Gastroesophageal sphincter (tissue), 3 donors: ENCODE results near the gene FMR1.

Source experiments
- CTCF ChIP-seq, 4 experiments: fragments of 200-600 bp in 2 of 4; fragments of 450-650 bp in 2 of 4; sonication (generic) in 1 of 4; IDR thresholded peaks; one replicate each; pipeline ENCODE4 v1.5.1; 2017 to 2019; ENCODE audit warnings: antibody characterized with exemption in 4 of 4, mild to moderate bottlenecking in 2 of 4, moderate library complexity in 2 of 4
- POLR2A ChIP-seq, 2 donors: fragments of 450-650 bp; IDR thresholded peaks; one replicate each; pipeline ENCODE4 v1.6.1; 2017; ENCODE audit warnings: antibody characterized with exemption in 2 of 2, mild to moderate bottlenecking in 2 of 2, moderate library complexity in 1 of 2
- POLR2AphosphoS5 ChIP-seq: sonication (generic); formaldehyde crosslinking; IDR thresholded peaks from one replicate; pipeline ENCODE4 v1.6.1; 2017; ENCODE audit warnings: antibody characterized with exemption

- TF ChIP-seq CTCF (IDR thresholded peaks at IDR 0.05) (no peak), POLR2A (IDR thresholded peaks at IDR 0.05) (no peak), POLR2AphosphoS5 (no peak)
Observed at GRCh38 chrX:147914591-147914990, 2.9 kb downstream of the FMR1 start.
